Fibroblast of lung (primary cell): ENCODE results near the gene PCDH9.

Experiments
- CTCF ChIP-seq, 2 donors: IDR thresholded peaks in 1 of 2; conservative IDR thresholded peaks in 1 of 2; 1 replicate in 1 of 2; 2 replicates in 1 of 2; pipeline ENCODE4 v1.5.1; 2011 to 2012; ENCODE audit warnings: low read length in 2 of 2, control low read depth in 1 of 2, inconsistent platforms in 1 of 2, low read depth in 1 of 2, mild to moderate bottlenecking in 1 of 2
- EZH2 ChIP-seq: IDR thresholded peaks from 2 replicates; pipeline ENCODE4 v1.5.1; 2012; ENCODE audit warnings: low read length, control low read depth, mild to moderate bottlenecking; ENCODE audit errors: missing control alignments

DNA sequence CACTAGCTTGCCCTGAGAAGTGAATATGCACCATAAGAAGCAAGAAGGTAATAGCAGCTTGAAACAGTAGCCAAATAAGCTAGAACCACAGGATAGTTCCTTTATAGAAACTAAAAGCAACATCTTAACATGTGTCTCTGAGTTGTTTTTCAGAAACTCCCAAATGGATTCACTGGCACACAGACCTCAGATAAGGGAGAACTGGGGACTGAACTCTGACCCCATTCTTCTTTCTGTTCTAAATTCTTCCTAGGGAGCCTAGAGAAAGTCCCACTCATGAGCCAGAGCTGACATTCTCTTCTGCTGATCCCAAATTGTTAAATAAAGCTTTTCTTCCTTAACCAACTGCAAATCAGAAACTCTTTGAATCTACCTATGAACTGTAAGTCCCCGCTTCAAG is 146.1 kb downstream of the PCDH9 start:
- TF ChIP-seq EZH2 (no peak), CTCF (conservative IDR thresholded peaks at IDR 0.05 in 1 of 2, IDR thresholded peaks at IDR 0.05 in 1 of 2; ENCODE audit: low read depth in 1 of 2, low read length in 2 of 2) (no peak)
